GM12878 (cell line): Measurements from ENCODE around the gene CSNK1A1. TPM values are rescaled to one million over a fixed set of nuclear protein-coding genes. Genes with fewer than 3 reads are reported as not detected.

Source experiments
- ATAC-seq: fragments of 200-7000 bp; cut with Tn5 transposase; 3 replicates; pipeline ENCODE4 v1.9.1; 2020; ENCODE audit warnings: mild to moderate bottlenecking, moderate library complexity
- BruUV-seq: library from RNA; stranded (reverse); fragments of 400-500 nt; replicated peaks from 2 replicates; lab custom pipeline; 2021; lab: Mats Ljungman, UMichigan
- CTCF ChIA-PET: fragments of 300-600 bp; sonication (Branson Sonifier 250); formaldehyde crosslinking; extraction: SDS; loops from one replicate; lab custom pipeline; 2021; ENCODE audit warnings: inconsistent platforms; lab: Yijun Ruan, JAX
- POLR2A ChIA-PET: fragments of 350-600 bp; formaldehyde crosslinking; extraction: SDS; loops from one replicate; lab custom pipeline; 2021; ENCODE audit warnings: inconsistent platforms; lab: Charles Lee
- RAD21 ChIA-PET: fragments of 300-600 bp; sonication (Branson Sonifier 250); formaldehyde crosslinking; loops from one replicate; lab custom pipeline; 2023; ENCODE audit warnings: antibody characterized with exemption; ENCODE audit not compliant: unreplicated experiment; lab: Charles Lee
- SMC1A ChIA-PET: fragments of 300-600 bp; sonication (Branson Sonifier 250); formaldehyde crosslinking; loops from one replicate; lab custom pipeline; 2023; ENCODE audit not compliant: unreplicated experiment, uncharacterized antibody; lab: Charles Lee
- DNase-seq: peaks from one replicate; pipeline ENCODE4 v3.0.0-alpha.2; 2011; ENCODE audit warnings: low read depth, low spot score
- FAIRE-seq: peaks from 3 replicates; lab custom pipeline; 2011; peaks lifted over from hg19 to GRCh38; lab: Jason Lieb, UNC
- H2AFZ ChIP-seq: 2 replicates; pipeline ENCODE4 v1.6.0; 2011; ENCODE audit warnings: low read depth, low read length, control low read depth; ENCODE audit not compliant: control insufficient read depth
- H3K27ac ChIP-seq: 2 replicates; pipeline ENCODE4 v1.5.1; 2011; ENCODE audit warnings: control low read depth; ENCODE audit not compliant: control insufficient read depth, insufficient read depth
- H3K27me3 ChIP-seq, 2 experiments: replicated peaks in 1 of 2; 2 replicates each; pipeline versions ENCODE4 v1.6.0 to v1.6.1; 2011; ENCODE audit warnings: low read length in 1 of 2; ENCODE audit not compliant: control insufficient read depth in 2 of 2, insufficient read depth in 2 of 2
- H3K36me3 ChIP-seq, 2 experiments: 2 replicates each; pipeline ENCODE4 v1.5.1; 2011; ENCODE audit warnings: low read length in 1 of 2; ENCODE audit not compliant: control insufficient read depth in 2 of 2, insufficient read depth in 2 of 2
- H3K4me1 ChIP-seq: 2 replicates; pipeline ENCODE4 v1.6.1; 2011; ENCODE audit warnings: mild to moderate bottlenecking, low read length, moderate library complexity, mixed read lengths; ENCODE audit not compliant: control insufficient read depth, insufficient read depth
- H3K4me2 ChIP-seq: 2 replicates; pipeline ENCODE4 v1.6.0; 2011; ENCODE audit warnings: control low read depth; ENCODE audit not compliant: control insufficient read depth, insufficient read depth
- H3K4me3 ChIP-seq: fragments of 200-600 bp; sonication (generic); 2 replicates; pipeline ENCODE4 v1.5.1; 2016
- H3K79me2 ChIP-seq: 2 replicates; pipeline ENCODE4 v1.6.0; 2011; ENCODE audit warnings: low read length; ENCODE audit not compliant: control insufficient read depth, insufficient read depth
- H3K9ac ChIP-seq: 2 replicates; pipeline ENCODE4 v1.8.0; 2011; ENCODE audit warnings: low read length, control low read depth, mixed read lengths; ENCODE audit not compliant: control insufficient read depth, insufficient read depth
- H3K9me3 ChIP-seq: replicated peaks from 3 replicates; pipeline ENCODE4 v1.5.1; 2011; ENCODE audit warnings: mild to moderate bottlenecking, low read length; ENCODE audit not compliant: control insufficient read depth, insufficient read depth
- H4K20me1 ChIP-seq: 2 replicates; pipeline ENCODE4 v1.6.0; 2011; ENCODE audit not compliant: control insufficient read depth, insufficient read depth
- ATF2 ChIP-seq: IDR thresholded peaks from 2 replicates; pipeline ENCODE4 v1.6.1; 2012; ENCODE audit warnings: low read length, inconsistent platforms
- ATF7 ChIP-seq: fragments of 450-650 bp; IDR thresholded peaks from 2 replicates; pipeline ENCODE4 v1.6.1; 2016; ENCODE audit warnings: low read depth, mild to moderate bottlenecking
- BMI1 ChIP-seq: fragments of 450-650 bp; IDR thresholded peaks from 2 replicates; pipeline ENCODE4 v1.6.1; 2016; ENCODE audit warnings: mild to moderate bottlenecking, moderate library complexity, borderline replicate concordance
- CBFB ChIP-seq: IDR thresholded peaks from 2 replicates; pipeline ENCODE4 v1.6.1; 2016; ENCODE audit warnings: antibody characterized with exemption, low read depth
- E2F8 ChIP-seq: fragments of 450-650 bp; IDR thresholded peaks from 2 replicates; pipeline ENCODE4 v1.6.1; 2018; ENCODE audit warnings: mild to moderate bottlenecking, low read depth, moderate library complexity; ENCODE audit not compliant: partially characterized antibody
- IKZF2 ChIP-seq, 2 experiments: fragments of 450-650 bp; IDR thresholded peaks; 2 replicates each; pipeline ENCODE4 v1.6.1; 2017; ENCODE audit warnings: mild to moderate bottlenecking in 2 of 2, moderate library complexity in 2 of 2
- IRF4 ChIP-seq: IDR thresholded peaks from 2 replicates; pipeline ENCODE4 v1.6.1; 2011; ENCODE audit warnings: low read depth, low read length
- KDM1A ChIP-seq: fragments of 200-600 bp; sonication (generic); IDR thresholded peaks from 2 replicates; pipeline ENCODE4 v1.6.1; 2016; ENCODE audit warnings: borderline replicate concordance
- NR2C1 ChIP-seq: fragments of 450-650 bp; IDR thresholded peaks from 2 replicates; pipeline ENCODE4 v1.6.1; 2017; ENCODE audit warnings: antibody characterized with exemption, mild to moderate bottlenecking, moderate library complexity
- POU2F2 ChIP-seq: IDR thresholded peaks from 3 replicates; pipeline ENCODE4 v1.6.1; 2011; ENCODE audit warnings: low read depth, mild to moderate bottlenecking, low read length, borderline replicate concordance
- SMAD1 ChIP-seq: fragments of 450-650 bp; IDR thresholded peaks from 2 replicates; pipeline ENCODE4 v1.6.1; 2018; ENCODE audit warnings: mild to moderate bottlenecking, low read depth; ENCODE audit not compliant: partially characterized antibody
- SMAD5 ChIP-seq: IDR thresholded peaks from 2 replicates; pipeline ENCODE4 v1.6.1; 2016; ENCODE audit warnings: antibody characterized with exemption, low read depth
- SUZ12 ChIP-seq: fragments of 200-600 bp; sonication (generic); IDR thresholded peaks from one replicate; pipeline ENCODE4 v1.6.1; 2018; ENCODE audit warnings: antibody characterized with exemption, mild to moderate bottlenecking; ENCODE audit not compliant: unreplicated experiment
- YBX1 ChIP-seq: fragments of 450-650 bp; IDR thresholded peaks from 2 replicates; pipeline ENCODE4 v1.6.1; 2016; ENCODE audit warnings: antibody characterized with exemption
- YY1 ChIP-seq: IDR thresholded peaks from 2 replicates; pipeline ENCODE4 v1.6.1; 2011; ENCODE audit warnings: low read depth, mild to moderate bottlenecking, low read length
- WGBS: methylation state at CpG from one replicate; pipeline ENCODE4 v1.1.6; 2016; ENCODE audit warnings: low lambda C conversion rate; ENCODE audit not compliant: insufficient replicate concordance, insufficient coverage; ENCODE audit errors: missing lambda C conversion rate; 5-methylcytosine and 5-hydroxymethylcytosine counted together
- in situ Hi-C: fragments of 300-500 bp; cut with MboI; formaldehyde crosslinking; loops from 9 replicates; pipeline ENCODE4 v1.14.3; 2018; ENCODE audit warnings: mixed read lengths
- intact Hi-C: fragments of 100-400 bp; cut with micrococcal nuclease; formaldehyde crosslinking; loops from one replicate; pipeline ENCODE4 v1.14.2; 2022; ENCODE audit not compliant: unreplicated experiment
- polyA plus RNA-seq, 11 experiments: library from polyadenylated mRNA; depleted of rRNA in 4 of 11; unstranded in 6 of 11; stranded (reverse) in 5 of 11; fragments of >200 nt; fragmentation: Nextera tagmentation in 4 of 11; fragmentation: Illumina TruSeq in 1 of 11; extraction: Ambion mirVana in 4 of 11; extraction: Trizol in 1 of 11; gene quantifications; 1 replicate in 1 of 11; 2 replicates in 10 of 11; pipeline versions ENCODE4 v1.2.1 to v1.2.3, GENCODE V29; 2011 to 2016; ENCODE audit warnings: inconsistent platforms in 2 of 11, missing spikeins in 2 of 11, low read depth in 1 of 11
- total RNA-seq, 4 experiments: library from RNA; depleted of rRNA in 3 of 4; stranded (reverse); fragments of >200 nt in 3 of 4; fragmentation: Illumina TruSeq in 1 of 4; extraction: Trizol in 1 of 4; gene quantifications; 2 replicates each; pipeline versions ENCODE4 v1.2.1 to v1.2.3, GENCODE V29; 2013 to 2021

CSNK1A1 gene
- total and polyA plus RNA-seq, 10 of the 15 experiments (the other 5 are each of a cell fraction or from before 2014, with no cell fraction given), result 53.3 to 155 (median 133) TPM

GRCh38 chr5:149526845-149527590 lies 24.2 kb downstream of the CSNK1A1 start:
- no peaks in the 10 kb centered on the region for H3K27me3 ChIP-seq
- no peak overlapping the region for H3K4me2 ChIP-seq
- FAIRE-seq (no peak), DNase-seq (no peak), ATAC-seq (no peak)
- in situ Hi-C loops (no loop called here), intact Hi-C loops (no loop called here)
- ChIA-PET SMC1A (interaction anchor here (1.2 to 3.9 kb wide), 9 partner anchors 8 to 136 kb away, joined by 3 to 15 read pairs (median 5); no protein-coding TSS in a partner anchor), CTCF (interaction anchor here (0.9 to 3.9 kb wide), 6 partner anchors 10 to 325 kb away, joined by 3 to 14 read pairs (median 3); no protein-coding TSS in a partner anchor), RAD21 (no interaction called here), POLR2A (interaction anchor here (1.9 kb wide), 1 partner anchor 17 kb away, joined by 7 read pairs; no protein-coding TSS in a partner anchor)
- H3K9me3 ChIP-seq, result no peaks in the 10 kb centered on the region
- WGBS, result 92% methylated on average over 12 of the region's 12 CpGs
- H3K4me3 ChIP-seq, result no peak overlapping the region
- peaks cover 3 to 29% of the 10 kb centered on the region in 2 experiments for H3K36me3 ChIP-seq
- no peaks in the 10 kb centered on the region; the same call in 1 of the 2 replicates for H3K4me1 ChIP-seq
- no peak overlapping the region for H3K9ac ChIP-seq
- H3K79me2 ChIP-seq, result peaks cover 94% of the 10 kb centered on the region
- TF ChIP-seq E2F8 (no peak), CBFB (no peak), KDM1A (no peak), IKZF2 (IDR thresholded peaks at IDR 0.05) (no peak), BMI1 (no peak), SUZ12 (no peak), SMAD1 (no peak), SMAD5 (no peak), YY1 (no peak), NR2C1 (no peak), ATF7 (no peak), YBX1 (no peak), ATF2 (no peak), POU2F2 (no peak), IRF4 (no peak)
- no TSS peak for BruUV-seq
- no peak overlapping the region for H2AFZ ChIP-seq
- no peak overlapping the region for H3K27ac ChIP-seq
- H4K20me1 ChIP-seq, result peaks cover 11% of the 10 kb centered on the region
